HG03558 (cell line): ENCODE results near the gene GALNT12.

ENCODE experiments used
- ATAC-seq: cut with Tn5 transposase; IDR thresholded peaks from one replicate; pipeline ENCODE4 v1.9.1; 2021; ENCODE audit warnings: moderate number of reproducible peaks; ENCODE audit not compliant: unreplicated experiment; ENCODE audit errors: extremely low read depth

GALNT12 gene

GRCh38 chr9:98829766-98830165 is 22.3 kb downstream of the GALNT12 start:
- ATAC-seq: no peak

DNA sequence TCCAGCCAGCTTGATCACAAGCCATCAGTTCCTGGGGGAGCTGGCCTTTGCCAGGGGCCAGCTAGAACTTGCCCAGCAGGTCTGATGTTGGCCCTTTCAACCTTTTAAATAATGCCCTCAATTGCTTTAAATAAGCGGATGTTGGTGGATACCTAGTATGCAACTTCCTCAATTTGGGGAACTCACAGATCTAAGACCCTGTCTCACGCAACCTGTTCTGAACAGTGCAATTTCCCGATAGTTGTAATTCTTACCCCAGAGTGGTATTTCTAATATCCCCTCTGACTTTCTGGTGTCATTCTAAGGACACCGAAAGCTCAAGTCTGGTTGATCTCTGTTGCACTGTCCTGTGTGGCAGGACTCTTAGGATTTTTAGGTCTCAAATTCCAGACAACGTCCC is 23.1 kb downstream of the GALNT12 start:
- ATAC-seq: no peak

DNA sequence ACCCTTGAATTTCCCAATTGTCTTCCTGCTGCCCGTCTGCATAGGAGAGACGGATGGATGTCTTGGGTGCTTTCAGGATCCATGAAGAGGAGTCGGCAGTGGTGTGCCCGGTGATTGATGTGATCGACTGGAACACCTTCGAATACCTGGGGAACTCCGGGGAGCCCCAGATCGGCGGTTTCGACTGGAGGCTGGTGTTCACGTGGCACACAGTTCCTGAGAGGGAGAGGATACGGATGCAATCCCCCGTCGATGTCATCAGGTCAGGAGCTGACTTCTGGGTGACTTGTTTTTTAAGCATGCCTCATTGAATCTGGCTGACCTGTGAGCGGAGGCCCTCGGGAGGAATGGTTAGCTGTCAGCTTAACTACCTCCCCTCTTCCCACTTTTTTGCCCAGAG is 24.2 kb downstream of the GALNT12 start:
- no peak for ATAC-seq

GRCh38 chr9:98832768-98833089 is 25.3 kb downstream of the GALNT12 start:
- ATAC-seq: no peak

DNA sequence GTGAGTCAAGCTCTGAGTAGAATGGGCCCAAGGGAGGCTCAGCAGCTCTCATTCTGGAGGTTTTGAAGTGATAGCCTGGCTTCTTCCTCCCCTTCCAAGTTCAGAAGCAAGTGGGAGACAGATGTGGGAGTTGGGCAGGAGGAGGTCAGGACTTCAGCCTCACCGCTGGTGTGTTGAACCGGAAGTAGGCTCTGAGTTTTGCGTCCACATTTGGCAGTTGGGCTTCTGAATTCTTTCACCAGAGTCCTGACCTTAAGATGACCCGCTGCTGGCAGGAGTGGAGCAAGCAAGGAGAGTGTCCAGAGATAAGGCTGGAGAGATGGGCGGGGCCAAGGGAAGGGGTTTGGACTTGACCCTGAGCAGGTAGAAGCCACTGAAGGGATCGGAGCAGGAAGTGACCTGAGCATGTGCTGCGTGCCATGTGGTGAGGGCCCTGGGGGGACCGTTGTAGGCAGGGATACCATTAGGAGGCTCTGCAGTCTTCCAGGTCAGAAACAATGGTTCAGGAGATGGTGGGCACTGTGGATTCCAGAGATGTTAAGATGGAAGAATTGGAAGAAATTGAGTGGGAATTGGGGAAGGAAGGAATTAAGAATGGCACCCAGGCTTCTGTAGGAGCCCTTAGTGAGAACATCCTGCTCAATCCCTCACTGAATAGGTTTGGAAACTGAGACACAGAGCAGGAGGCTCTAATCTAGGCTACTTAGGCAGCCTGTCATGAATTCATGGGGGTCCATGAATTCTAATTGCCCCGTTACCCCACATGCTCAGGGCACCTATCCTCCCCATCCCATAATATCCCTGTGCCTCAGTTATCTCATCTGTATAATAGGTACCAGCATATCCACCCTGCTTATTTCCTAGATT is 25.9 kb downstream of the GALNT12 start:
- ATAC-seq: no peak

- ATAC-seq: no peak
Observed at GRCh38 chr9:98834386-98834785, 26.9 kb downstream of the GALNT12 start.

GRCh38 chr9:98836206-98836605 is 28.7 kb downstream of the GALNT12 start:
- ATAC-seq: no peak

GRCh38 chr9:98837516-98837915 is 30.0 kb downstream of the GALNT12 start:
- ATAC-seq: no peak

- no peak for ATAC-seq
Observed at GRCh38 chr9:98838155-98838867, 30.8 kb downstream of the GALNT12 start.

- no peak for ATAC-seq
Observed at GRCh38 chr9:98838868-98839565, 31.5 kb downstream of the GALNT12 start.

GRCh38 chr9:98839724-98840123 is 32.3 kb downstream of the GALNT12 start:
- ATAC-seq: no peak

DNA sequence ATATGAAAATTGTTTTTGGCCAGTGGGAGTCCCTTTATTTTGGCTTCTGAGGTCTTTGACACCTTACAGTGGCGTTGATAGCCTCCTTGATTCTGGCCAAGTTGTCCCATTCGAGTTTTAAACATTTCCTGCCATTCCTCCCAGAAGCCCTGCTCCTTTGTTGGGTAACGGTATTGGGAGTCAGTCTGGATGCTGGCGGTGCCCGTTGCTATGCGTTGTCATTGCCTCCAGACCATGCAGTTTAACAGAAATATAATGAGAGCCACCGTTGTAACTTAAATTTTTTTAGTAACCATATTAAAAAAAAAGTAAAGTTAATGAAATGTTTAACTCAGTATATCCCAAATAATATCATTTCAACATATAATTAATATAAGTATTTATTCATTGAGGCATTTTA is 35.0 kb downstream of the GALNT12 start:
- ATAC-seq: no peak

DNA sequence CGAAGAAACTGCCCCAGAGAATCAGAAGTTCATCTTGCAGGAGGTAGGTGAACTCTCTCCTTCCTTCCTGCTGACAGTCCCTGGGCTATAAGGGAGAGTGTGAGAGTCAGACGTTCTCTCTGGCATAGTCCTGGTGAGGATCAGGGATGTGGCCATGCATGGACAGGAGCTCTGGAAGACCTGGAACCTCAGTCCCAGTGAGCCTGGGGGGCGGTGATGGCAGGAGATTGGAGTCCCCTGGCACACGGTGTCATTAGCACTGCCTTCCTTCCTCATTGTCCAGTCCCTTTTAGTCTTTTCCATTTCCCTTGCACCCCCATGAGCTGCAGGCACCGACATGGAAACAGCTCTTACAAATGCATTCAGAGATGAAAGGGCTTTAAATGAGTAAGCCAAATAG is 38.6 kb downstream of the GALNT12 start:
- no peak for ATAC-seq

- no peak for ATAC-seq
Observed at GRCh38 chr9:98846879-98847278, 39.4 kb downstream of the GALNT12 start.

DNA sequence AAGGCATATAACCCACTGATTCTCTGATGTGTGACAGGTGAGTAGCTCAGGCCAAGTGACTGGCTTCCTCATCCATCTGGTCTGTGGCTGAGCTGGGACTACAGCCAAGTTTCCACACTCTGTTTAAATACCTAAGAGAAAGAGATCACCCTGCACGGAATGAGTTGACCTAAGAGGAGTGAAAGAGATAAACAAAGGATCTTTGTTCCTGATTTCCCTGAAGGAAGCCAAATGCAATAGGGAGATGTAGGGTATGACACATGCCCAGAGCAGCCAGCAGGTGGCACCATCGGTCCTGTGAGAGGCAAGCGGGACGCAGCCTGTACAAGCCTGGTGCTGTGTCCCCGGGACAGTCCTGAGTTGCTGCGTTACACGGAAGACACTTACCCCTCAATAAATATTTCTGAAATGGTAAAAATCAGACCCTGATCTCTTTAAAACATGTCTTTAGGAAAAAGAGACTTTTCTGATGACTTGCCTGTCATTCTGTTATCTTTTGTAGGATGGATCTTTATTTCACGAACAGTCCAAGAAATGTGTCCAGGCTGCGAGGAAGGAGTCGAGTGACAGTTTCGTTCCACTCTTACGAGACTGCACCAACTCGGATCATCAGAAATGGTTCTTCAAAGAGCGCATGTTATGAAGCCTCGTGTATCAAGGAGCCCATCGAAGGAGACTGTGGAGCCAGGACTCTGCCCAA is 41.1 kb downstream of the GALNT12 start:
- peak; percentile 68 for ATAC-seq

DNA sequence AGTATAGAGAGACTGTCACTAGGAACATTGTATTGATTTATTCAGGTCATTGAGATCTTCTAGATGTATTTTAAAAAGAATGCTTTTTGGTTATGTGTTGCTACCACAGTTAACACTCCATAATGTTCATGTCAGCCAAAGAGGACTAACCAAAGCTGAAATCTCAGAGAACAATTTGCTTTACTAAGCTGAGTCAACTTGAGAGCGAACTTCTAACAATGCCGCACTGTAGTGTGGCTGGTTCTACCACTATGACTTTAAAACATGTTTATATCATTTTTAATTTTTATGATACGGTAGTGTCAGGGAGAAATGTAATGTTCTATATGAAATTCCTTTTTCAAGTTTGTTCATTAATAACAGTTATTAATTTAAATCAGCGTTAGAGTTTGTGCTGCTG is 42.1 kb downstream of the GALNT12 start:
- no peak for ATAC-seq

DNA sequence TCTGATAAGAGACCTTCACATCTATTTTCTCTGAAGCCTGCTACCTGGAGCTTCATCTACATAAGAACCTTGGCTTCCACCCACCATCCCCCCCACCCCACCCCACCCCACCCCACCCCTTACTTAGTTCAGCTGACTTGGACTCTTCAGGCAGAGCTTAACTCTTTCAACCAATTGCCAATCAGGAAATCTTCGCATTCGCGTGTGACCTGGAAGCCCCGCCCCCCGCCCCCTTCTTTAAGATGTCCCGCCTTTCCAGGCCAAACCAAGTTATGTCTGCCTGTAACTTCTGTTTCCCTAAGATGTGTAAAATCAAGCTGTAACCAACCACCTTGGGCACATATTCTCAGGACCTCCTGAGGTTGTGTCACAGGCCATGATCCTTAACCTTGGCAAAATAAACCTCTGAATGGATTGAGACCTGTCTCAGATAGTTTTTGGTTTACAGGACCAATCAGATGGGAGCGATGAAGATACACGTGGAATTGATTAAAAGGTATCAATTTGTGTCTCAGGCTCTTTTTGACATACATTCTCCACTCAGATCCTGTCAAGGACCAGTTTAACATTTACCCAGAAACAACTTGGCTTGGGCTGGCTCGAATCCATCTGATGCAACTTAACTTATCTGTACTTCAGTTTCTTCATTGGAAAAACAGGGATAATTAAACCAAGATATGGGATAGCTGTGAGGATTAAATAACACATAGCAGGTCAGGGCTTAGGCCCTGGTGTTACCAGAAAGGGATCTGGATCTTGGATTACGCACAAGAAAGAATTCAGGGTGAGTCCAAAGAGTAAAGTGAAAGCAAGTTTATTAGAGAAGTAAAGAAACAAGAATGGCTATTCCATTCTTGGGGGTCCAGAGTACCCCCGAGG is 43.6 kb downstream of the GALNT12 start:
- ATAC-seq: no peak

GRCh38 chr9:98851730-98852459 is 44.4 kb downstream of the GALNT12 start:
- no peak for ATAC-seq

- ATAC-seq: no peak
Observed at GRCh38 chr9:98852460-98852734, 44.9 kb downstream of the GALNT12 start.
